Colonic mucosa (tissue), 4 donors: ENCODE measurements around the gene RNF19B. TPM values are rescaled to one million over a fixed set of nuclear protein-coding genes. Genes with fewer than 3 reads are reported as not detected.

Experiments used
- DNase-seq: peaks from one replicate; pipeline ENCODE4 v3.0.0-alpha.2; 2020
- H3K27ac ChIP-seq: fragments of 200-600 bp; one replicate; pipeline ENCODE4 v1.8.0; 2021
- H3K27me3 ChIP-seq: fragments of 200-600 bp; one replicate; pipeline ENCODE4 v1.8.0; 2021
- H3K36me3 ChIP-seq: fragments of 200-600 bp; one replicate; pipeline ENCODE4 v1.8.0; 2021
- H3K4me1 ChIP-seq: fragments of 200-600 bp; one replicate; pipeline ENCODE4 v1.8.0; 2021; ENCODE audit warnings: mild to moderate bottlenecking
- H3K4me3 ChIP-seq: fragments of 200-600 bp; one replicate; pipeline ENCODE4 v1.8.0; 2021
- H3K9ac ChIP-seq, 2 donors: one replicate each; pipeline ENCODE4 v1.7.0; 2013; ENCODE audit warnings: control low read depth in 2 of 2, low read depth in 2 of 2, low read length in 2 of 2
- H3K9me3 ChIP-seq: fragments of 200-600 bp; one replicate; pipeline ENCODE4 v1.8.0; 2021
- intact Hi-C: fragments of 100-400 bp; cut with DNase I; formaldehyde crosslinking; loops from one replicate; pipeline ENCODE4 v1.14.1; 2022
- total RNA-seq, 2 donors: library from RNA; stranded (reverse); fragmentation: NEBNext Ultra II Directional in 1 of 2; extraction: Animal tissue kit (Norgen Biotek cat#: 25700) in 1 of 2; gene quantifications; one replicate each; pipeline ENCODE4 v1.2.1, GENCODE V29; 2021
- TF ChIP-seq, protein P1 (sequence below): fragments of 200-600 bp; IDR thresholded peaks from one replicate; pipeline ENCODE4 v1.8.0; 2022; ENCODE audit warnings: antibody characterized with exemption, mild to moderate bottlenecking
- donor health status: healthy.
- donor health status: DM: no; HTN: no; CAD: no.
- donor health status: DM: no; HTN: no; CAD: no.

Gene RNF19B
- total RNA-seq, 2 donors from 2014 or later = 44.4 to 106 TPM

GRCh38 chr1:32990887-32991286, 26.3 kb upstream of the RNF19B start:
- H3K27ac ChIP-seq = no peak overlapping the region
- TF ChIP-seq, protein P1, sequence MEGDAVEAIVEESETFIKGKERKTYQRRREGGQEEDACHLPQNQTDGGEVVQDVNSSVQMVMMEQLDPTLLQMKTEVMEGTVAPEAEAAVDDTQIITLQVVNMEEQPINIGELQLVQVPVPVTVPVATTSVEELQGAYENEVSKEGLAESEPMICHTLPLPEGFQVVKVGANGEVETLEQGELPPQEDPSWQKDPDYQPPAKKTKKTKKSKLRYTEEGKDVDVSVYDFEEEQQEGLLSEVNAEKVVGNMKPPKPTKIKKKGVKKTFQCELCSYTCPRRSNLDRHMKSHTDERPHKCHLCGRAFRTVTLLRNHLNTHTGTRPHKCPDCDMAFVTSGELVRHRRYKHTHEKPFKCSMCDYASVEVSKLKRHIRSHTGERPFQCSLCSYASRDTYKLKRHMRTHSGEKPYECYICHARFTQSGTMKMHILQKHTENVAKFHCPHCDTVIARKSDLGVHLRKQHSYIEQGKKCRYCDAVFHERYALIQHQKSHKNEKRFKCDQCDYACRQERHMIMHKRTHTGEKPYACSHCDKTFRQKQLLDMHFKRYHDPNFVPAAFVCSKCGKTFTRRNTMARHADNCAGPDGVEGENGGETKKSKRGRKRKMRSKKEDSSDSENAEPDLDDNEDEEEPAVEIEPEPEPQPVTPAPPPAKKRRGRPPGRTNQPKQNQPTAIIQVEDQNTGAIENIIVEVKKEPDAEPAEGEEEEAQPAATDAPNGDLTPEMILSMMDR = no peak
- H3K9ac ChIP-seq = no peak overlapping the region
- H3K4me3 ChIP-seq = no peak overlapping the region
- no peak for DNase-seq
- H3K27me3 ChIP-seq = no peaks in the 10 kb centered on the region
- peaks cover 5% of the 10 kb centered on the region for H3K4me1 ChIP-seq
- no peaks in the 10 kb centered on the region for H3K36me3 ChIP-seq
- no peaks in the 10 kb centered on the region for H3K9me3 ChIP-seq
- intact Hi-C loops = no loop called here

GRCh38 chr1:32989160-32990050, 24.8 kb upstream of the RNF19B start:
- intact Hi-C loops = no loop called here
- Histone ChIP-seq H3K4me3 (no peak overlapping the region), H3K27ac (peak overlapping the region; percentile 23), H3K9ac (peak overlapping the region in 1 of 2 donors; percentile 8), H3K27me3 (no peaks in the 10 kb centered on the region), H3K36me3 (no peaks in the 10 kb centered on the region), H3K9me3 (no peaks in the 10 kb centered on the region), H3K4me1 (peaks cover 5% of the 10 kb centered on the region)
- peak; percentile 56 for DNase-seq
- TF ChIP-seq, protein P1 = no peak

DNA sequence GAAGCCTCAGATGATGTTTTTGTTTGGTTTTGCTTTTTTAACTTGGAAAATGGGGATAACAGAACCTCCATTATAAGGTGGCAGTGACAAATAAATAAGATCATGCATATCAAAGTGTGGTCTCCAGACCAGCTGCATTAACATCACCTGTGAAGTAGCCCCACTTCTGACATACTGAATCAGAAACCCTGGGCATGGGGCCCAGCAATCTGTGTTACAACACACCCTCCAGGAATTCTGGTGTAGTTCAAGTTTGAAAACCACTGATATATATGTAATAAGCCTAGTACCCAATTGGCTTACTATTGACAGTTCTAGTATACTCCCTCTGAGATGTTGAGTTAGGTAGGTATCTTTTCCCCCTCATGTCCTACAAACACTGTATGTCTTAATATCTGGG, 24.1 kb upstream of the RNF19B start:
- no peaks in the 10 kb centered on the region for H3K9me3 ChIP-seq
- H3K9ac ChIP-seq = no peak overlapping the region
- H3K4me1 ChIP-seq = peaks cover 5% of the 10 kb centered on the region
- TF ChIP-seq, protein P1 = no peak
- DNase-seq = no peak
- H3K27ac ChIP-seq = peak overlapping the region; percentile 23
- H3K36me3 ChIP-seq = no peaks in the 10 kb centered on the region
- no peak overlapping the region for H3K4me3 ChIP-seq
- intact Hi-C loops = no loop called here
- no peaks in the 10 kb centered on the region for H3K27me3 ChIP-seq

DNA sequence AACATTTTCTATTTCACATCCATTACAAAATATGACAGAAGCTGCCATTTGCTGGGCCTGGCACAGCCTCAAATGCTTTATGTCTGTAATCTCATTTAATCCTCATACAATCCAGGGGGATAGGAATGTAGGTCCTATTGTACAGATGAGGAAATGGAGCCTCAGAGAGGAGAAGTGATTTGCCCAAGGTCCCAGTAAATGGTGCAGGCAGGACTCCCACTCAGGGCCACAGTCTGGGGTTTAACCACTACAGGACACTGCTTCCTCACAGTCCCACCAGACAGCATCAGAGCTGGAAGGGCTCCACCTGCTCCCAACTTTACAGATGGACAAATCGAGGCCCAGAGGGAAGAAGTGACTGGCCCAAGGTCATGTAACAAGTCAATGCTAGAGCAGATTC, 20.6 kb upstream of the RNF19B start:
- Histone ChIP-seq H3K4me1 (peaks cover 12% of the 10 kb centered on the region), H3K9me3 (no peaks in the 10 kb centered on the region), H3K9ac (no peak overlapping the region), H3K27me3 (no peaks in the 10 kb centered on the region), H3K36me3 (no peaks in the 10 kb centered on the region), H3K27ac (no peak overlapping the region), H3K4me3 (no peak overlapping the region)
- DNase-seq = no peak
- intact Hi-C loops = no loop called here
- TF ChIP-seq, protein P1 = no peak

GRCh38 chr1:32984455-32985171, 20.0 kb upstream of the RNF19B start:
- Histone ChIP-seq H3K4me1 (peaks cover 12% of the 10 kb centered on the region), H3K9me3 (no peaks in the 10 kb centered on the region), H3K36me3 (no peaks in the 10 kb centered on the region), H3K27me3 (no peaks in the 10 kb centered on the region), H3K27ac (no peak overlapping the region), H3K9ac (no peak overlapping the region), H3K4me3 (no peak overlapping the region)
- DNase-seq = no peak
- intact Hi-C loops = no loop called here
- TF ChIP-seq, protein P1 = no peak
